ENCODE results near the gene NIPAL1.

Gene NIPAL1

DNA sequence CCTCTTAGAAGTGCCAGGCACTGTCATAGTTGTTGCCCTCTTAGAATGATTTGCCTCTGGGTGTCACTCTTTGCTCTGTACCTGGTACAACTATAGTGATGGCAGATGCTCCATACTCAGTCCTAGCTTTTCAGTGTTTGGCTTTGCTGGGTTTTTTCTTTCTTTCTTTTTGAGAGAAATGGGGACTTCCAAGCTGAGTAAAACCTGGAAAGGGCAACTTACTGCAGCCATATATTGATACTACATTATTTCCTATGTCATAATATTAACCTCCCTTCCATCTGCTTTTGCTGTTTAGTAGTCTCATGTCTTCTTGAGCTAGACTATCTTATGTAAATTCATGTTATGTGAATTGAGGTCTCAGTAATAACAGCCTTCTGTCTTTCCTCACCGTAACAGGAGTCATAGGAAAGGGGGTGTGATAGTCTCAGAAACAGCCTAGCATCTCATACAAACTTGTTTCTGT, 49.0 kb downstream of the NIPAL1 start (continued):
- no peak for TF ChIP-seq PPARA (CRISPR knock-in tag; IDR thresholded peaks at IDR 0.05; ENCODE audit: borderline replicate concordance)

DNA sequence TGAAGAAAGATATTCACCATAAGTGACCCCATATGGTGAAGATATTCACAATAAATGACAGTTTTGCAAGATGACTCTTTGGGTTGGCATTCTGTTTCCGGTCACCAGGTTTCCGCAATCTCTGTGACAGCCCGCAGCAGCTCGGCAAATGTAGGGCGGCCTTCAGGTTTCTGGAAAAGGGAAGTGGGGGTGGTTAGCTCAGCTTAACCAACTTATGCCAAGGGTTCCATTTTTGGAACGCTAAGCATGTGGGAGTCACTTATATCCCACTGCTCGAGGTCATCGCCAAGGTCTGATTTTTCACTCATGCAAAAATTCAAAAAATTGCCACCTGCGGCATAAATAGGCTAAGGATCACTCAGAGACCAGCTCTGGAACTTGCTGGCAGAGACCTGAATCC, 51.0 kb downstream of the NIPAL1 start:
- no peak for ATAC-seq
- TF ChIP-seq ARNTL (CRISPR knock-in tag; IDR thresholded peaks at IDR 0.05; ENCODE audit: borderline replicate concordance, low read depth) (no peak), OSR1 (CRISPR knock-in tag; IDR thresholded peaks at IDR 0.05) (no peak), TOX (CRISPR knock-in tag; IDR thresholded peaks at IDR 0.05; ENCODE audit: borderline replicate concordance) (no peak), ESRRG (CRISPR knock-in tag; IDR thresholded peaks at IDR 0.05) (no peak), ZC3H10 (CRISPR knock-in tag; IDR thresholded peaks at IDR 0.05) (no peak), ZNF70 (CRISPR knock-in tag; IDR thresholded peaks at IDR 0.05) (no peak), RARB (CRISPR knock-in tag; IDR thresholded peaks at IDR 0.05) (no peak)

DNA sequence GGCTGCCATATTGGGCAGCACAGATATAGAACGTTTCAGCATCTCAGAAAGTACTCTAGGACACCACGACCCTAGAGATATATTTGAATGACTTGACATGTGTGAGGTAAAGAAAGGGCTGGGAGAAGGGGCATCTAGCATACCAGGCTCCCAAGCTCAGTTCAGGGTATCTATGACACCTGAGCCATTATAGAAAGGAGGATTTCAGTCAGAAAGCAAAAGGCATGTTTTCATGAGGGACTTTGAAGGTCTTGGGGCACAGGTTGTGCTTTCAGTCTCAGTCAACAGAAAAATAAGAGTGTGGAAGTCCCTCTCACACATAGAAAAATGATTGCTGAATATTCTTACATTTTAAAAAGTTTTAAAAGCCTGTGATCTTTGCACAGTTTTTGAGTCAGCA, 51.6 kb downstream of the NIPAL1 start:
- ATAC-seq, result no peak
- TF ChIP-seq, protein P1, sequence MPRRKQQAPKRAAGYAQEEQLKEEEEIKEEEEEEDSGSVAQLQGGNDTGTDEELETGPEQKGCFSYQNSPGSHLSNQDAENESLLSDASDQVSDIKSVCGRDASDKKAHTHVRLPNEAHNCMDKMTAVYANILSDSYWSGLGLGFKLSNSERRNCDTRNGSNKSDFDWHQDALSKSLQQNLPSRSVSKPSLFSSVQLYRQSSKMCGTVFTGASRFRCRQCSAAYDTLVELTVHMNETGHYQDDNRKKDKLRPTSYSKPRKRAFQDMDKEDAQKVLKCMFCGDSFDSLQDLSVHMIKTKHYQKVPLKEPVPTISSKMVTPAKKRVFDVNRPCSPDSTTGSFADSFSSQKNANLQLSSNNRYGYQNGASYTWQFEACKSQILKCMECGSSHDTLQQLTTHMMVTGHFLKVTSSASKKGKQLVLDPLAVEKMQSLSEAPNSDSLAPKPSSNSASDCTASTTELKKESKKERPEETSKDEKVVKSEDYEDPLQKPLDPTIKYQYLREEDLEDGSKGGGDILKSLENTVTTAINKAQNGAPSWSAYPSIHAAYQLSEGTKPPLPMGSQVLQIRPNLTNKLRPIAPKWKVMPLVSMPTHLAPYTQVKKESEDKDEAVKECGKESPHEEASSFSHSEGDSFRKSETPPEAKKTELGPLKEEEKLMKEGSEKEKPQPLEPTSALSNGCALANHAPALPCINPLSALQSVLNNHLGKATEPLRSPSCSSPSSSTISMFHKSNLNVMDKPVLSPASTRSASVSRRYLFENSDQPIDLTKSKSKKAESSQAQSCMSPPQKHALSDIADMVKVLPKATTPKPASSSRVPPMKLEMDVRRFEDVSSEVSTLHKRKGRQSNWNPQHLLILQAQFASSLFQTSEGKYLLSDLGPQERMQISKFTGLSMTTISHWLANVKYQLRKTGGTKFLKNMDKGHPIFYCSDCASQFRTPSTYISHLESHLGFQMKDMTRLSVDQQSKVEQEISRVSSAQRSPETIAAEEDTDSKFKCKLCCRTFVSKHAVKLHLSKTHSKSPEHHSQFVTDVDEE (CRISPR knock-in tag; IDR thresholded peaks at IDR 0.05), result no peak
- TF ChIP-seq, protein P2, sequence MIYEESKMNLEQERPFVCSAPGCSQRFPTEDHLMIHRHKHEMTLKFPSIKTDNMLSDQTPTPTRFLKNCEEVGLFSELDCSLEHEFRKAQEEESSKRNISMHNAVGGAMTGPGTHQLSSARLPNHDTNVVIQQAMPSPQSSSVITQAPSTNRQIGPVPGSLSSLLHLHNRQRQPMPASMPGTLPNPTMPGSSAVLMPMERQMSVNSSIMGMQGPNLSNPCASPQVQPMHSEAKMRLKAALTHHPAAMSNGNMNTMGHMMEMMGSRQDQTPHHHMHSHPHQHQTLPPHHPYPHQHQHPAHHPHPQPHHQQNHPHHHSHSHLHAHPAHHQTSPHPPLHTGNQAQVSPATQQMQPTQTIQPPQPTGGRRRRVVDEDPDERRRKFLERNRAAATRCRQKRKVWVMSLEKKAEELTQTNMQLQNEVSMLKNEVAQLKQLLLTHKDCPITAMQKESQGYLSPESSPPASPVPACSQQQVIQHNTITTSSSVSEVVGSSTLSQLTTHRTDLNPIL (CRISPR knock-in tag; IDR thresholded peaks at IDR 0.05; ENCODE audit: low read depth), result no peak
- TF ChIP-seq RARB (CRISPR knock-in tag; IDR thresholded peaks at IDR 0.05) (no peak), PPARA (CRISPR knock-in tag; IDR thresholded peaks at IDR 0.05; ENCODE audit: borderline replicate concordance) (no peak), CSDC2 (CRISPR knock-in tag; IDR thresholded peaks at IDR 0.05) (no peak), ZC3H10 (CRISPR knock-in tag; IDR thresholded peaks at IDR 0.05) (no peak), ESRRG (CRISPR knock-in tag; IDR thresholded peaks at IDR 0.05) (no peak), OSR1 (CRISPR knock-in tag; IDR thresholded peaks at IDR 0.05) (no peak), ZNF70 (CRISPR knock-in tag; IDR thresholded peaks at IDR 0.05) (no peak), SNAI2 (CRISPR knock-in tag; IDR thresholded peaks at IDR 0.05) (no peak), TOX (CRISPR knock-in tag; IDR thresholded peaks at IDR 0.05; ENCODE audit: borderline replicate concordance) (no peak), BACH2 (CRISPR knock-in tag; IDR thresholded peaks at IDR 0.05; ENCODE audit: borderline replicate concordance) (no peak), ZFP30 (CRISPR knock-in tag; IDR thresholded peaks at IDR 0.05) (no peak), ZNF565 (CRISPR knock-in tag; conservative IDR thresholded peaks at IDR 0.05; ENCODE audit: low read depth) (no peak)
- TF ChIP-seq, protein P3, sequence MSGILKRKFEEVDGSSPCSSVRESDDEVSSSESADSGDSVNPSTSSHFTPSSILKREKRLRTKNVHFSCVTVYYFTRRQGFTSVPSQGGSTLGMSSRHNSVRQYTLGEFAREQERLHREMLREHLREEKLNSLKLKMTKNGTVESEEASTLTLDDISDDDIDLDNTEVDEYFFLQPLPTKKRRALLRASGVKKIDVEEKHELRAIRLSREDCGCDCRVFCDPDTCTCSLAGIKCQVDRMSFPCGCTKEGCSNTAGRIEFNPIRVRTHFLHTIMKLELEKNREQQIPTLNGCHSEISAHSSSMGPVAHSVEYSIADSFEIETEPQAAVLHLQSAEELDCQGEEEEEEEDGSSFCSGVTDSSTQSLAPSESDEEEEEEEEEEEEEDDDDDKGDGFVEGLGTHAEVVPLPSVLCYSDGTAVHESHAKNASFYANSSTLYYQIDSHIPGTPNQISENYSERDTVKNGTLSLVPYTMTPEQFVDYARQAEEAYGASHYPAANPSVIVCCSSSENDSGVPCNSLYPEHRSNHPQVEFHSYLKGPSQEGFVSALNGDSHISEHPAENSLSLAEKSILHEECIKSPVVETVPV (CRISPR knock-in tag; IDR thresholded peaks at IDR 0.05), result no peak

DNA sequence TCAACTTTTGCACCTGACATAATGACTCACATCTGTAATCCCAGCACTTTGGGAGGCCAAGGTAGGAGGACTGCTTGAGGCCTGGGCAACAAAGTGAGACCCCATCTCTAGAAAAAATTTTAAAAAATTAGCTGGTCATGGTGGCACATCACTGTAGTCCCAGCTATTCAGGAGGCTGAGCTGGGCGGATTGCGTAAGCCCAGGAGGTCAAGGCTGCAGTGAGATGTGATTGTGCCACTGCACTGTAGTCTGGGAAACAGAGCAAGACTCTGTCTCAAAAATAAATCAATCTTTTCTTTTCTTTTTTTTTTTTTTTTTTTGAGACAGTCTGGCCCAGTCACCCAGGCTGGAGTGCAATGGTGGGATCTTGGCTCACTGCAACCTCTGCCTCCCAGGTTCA, 52.5 kb downstream of the NIPAL1 start:
- ATAC-seq, result no peak
- TF ChIP-seq TCF4 (CRISPR knock-in tag; IDR thresholded peaks at IDR 0.05; ENCODE audit: borderline replicate concordance) (no peak), RARB (CRISPR knock-in tag; IDR thresholded peaks at IDR 0.05) (no peak), ZC3H10 (CRISPR knock-in tag; IDR thresholded peaks at IDR 0.05) (no peak), ISL1 (CRISPR knock-in tag; IDR thresholded peaks at IDR 0.05) (no peak), ZNF565 (CRISPR knock-in tag; conservative IDR thresholded peaks at IDR 0.05; ENCODE audit: low read depth) (no peak), BACH2 (CRISPR knock-in tag; IDR thresholded peaks at IDR 0.05; ENCODE audit: borderline replicate concordance) (no peak), OSR1 (CRISPR knock-in tag; IDR thresholded peaks at IDR 0.05) (no peak), ARNTL (CRISPR knock-in tag; IDR thresholded peaks at IDR 0.05; ENCODE audit: borderline replicate concordance, low read depth) (no peak), CSDC2 (CRISPR knock-in tag; IDR thresholded peaks at IDR 0.05) (no peak), ZNF70 (CRISPR knock-in tag; IDR thresholded peaks at IDR 0.05) (no peak), SNAI2 (CRISPR knock-in tag; IDR thresholded peaks at IDR 0.05) (no peak), ZFP3 (CRISPR knock-in tag; IDR thresholded peaks at IDR 0.05) (no peak)
- TF ChIP-seq, protein P4, sequence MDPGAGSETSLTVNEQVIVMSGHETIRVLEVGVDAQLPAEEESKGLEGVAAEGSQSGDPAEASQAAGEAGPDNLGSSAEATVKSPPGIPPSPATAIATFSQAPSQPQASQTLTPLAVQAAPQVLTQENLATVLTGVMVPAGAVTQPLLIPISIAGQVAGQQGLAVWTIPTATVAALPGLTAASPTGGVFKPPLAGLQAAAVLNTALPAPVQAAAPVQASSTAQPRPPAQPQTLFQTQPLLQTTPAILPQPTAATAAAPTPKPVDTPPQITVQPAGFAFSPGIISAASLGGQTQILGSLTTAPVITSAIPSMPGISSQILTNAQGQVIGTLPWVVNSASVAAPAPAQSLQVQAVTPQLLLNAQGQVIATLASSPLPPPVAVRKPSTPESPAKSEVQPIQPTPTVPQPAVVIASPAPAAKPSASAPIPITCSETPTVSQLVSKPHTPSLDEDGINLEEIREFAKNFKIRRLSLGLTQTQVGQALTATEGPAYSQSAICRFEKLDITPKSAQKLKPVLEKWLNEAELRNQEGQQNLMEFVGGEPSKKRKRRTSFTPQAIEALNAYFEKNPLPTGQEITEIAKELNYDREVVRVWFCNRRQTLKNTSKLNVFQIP (CRISPR knock-in tag; IDR thresholded peaks at IDR 0.05; ENCODE audit: borderline replicate concordance, low read depth), result no peak
